Measurements from ENCODE around the gene TOR4A.
A peak's percentile ranks its signal among the peaks of the same experiment; 100 is the strongest.

Gene TOR4A

DNA sequence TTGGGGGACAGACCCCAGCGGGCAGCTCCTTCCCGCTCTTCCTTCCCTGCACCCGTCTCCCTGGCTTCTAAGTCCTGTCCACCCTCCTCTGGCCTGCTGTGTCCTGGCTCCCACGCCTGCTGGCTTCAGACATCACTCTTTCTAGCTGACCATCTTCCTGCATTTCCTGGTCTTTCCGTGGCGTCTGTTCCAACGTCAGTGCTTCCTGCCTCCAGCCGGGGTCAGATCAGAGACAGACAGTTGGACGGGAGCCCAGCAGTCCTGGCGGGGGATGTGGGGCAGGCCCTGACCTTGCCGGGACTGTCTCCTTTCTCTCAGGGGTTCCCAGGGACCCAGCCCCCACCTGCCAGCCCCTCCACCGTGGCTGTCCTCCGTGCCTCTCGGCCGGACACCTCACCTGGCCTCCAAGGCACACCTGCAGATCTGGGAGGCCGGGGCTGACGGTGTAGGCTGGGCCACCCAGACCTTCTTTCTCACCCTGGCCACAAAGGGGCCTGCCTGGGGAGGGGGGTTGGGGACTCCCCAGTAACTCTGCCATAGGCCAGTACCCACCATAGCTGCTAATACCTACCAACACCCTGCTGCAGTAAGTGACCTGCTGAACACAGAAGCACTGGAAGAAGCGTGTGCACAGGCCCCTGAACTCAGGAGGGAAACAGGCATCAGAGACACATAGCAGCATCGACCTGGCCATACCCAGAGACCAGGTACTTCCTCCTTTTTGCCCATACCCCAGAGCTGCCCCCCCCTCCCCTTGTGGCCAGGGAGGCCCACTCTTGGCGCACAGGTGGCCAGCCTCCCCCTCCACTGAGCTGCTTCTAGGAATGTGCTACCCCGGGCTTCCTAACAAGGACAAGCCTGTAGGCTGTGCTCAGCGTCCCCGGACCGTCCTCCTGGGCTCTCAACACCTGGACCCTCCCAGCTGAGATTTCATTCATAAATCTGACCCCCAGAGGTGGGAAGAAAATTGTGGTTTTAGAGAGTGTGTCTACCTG, 19.4 kb downstream of the TOR4A start:
- peak; percentile 36 for DNase-seq

DNA sequence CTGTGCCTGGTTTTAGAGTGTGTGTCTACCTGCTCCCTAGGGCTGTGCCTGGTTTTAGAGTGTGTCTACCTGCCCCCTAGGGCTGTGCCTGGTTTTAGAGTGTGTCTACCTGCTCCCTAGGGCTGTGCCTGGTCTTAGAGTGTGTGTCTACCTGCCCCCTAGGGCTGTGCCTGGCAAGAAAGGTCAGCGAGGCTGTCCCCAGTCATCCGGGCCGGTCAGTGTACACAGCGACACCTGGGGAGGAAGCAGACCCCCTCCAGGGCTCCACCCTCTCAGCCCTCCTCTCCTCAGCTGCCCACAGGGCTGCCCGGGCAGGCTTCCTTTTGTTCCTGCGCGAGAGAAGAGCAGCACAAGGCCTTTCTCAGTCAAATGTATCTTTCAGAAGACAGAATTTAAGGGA, 20.4 kb downstream of the TOR4A start:
- DNase-seq: no peak

DNA sequence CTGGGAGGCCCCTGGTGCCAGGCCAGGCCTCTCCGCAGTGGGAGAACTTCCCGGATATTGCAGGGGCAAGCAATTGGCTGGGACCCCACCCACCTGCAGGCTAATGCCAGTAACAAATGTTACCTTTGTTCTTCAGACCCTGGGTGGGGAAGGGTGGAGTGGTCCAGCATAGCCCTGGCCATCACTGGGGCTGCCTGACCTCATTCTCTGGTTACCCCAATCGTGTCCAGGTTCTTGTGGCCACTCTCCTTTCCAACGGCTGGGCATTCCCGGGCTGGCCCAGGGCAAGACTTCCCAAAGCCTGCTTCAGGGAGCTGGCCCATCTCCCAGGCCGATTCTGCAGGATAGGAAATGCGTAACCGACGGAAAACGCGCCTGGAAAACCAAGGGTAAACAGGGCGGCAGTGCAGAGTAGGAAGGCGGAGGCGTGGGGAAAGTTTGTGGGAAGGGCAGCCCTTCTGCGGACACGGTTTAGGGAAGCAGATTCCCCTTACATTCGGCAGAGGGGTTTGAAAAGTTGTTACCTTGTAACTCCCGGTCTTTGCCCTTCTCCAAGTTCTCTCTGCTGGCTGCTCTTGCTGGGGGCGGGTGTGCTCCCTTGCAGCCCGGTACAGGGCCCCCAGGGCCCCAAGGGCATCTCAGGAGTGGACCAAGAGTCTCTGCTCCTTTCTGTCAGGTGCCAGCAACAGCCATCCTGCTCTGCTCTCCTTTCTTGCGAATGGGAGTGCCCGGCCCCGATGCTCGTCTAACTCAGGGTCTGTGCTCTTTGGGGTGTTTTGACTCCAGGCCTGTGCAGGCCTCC, 21.1 kb downstream of the TOR4A start:
- DNase-seq: no peak

DNA sequence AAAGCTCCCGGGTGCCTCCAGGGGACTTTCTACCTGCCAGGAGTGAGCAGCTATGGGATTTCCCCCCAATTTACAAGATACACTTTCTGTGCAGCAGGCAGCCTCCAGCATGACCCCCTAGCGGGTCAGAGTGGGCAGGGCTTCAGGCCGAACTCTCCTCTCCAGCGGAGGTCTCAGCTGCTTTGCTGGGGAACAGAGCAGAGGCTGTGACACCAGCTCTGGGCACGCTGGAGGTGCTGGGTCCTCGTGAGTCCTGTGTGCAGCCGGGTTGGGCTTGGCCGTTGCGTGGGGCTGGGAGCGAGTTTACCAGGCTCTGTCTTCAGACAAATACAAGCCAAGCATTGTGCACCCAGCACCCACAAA, 21.7 kb downstream of the TOR4A start:
- DNase-seq: no peak

DNA sequence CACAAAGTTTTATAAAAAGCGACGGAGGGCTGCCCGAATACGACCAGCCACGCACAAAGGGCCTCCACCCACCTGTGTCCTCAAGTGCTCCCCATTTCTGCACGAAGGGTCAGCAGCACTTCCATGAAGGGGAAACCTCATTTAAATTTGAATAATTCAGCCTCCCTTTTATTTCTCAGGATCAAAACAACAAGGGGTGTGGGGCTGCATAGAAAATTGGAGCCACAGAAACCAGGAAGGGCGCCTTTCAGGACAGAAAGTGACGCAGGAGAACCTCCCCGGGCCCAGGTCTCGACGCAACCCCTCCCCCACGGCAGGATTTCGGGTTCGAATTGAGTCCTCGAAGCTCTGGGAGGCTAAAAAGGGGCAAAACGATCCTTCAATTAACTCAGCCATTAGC, 22.4 kb downstream of the TOR4A start:
- DNase-seq: no peak

DNA sequence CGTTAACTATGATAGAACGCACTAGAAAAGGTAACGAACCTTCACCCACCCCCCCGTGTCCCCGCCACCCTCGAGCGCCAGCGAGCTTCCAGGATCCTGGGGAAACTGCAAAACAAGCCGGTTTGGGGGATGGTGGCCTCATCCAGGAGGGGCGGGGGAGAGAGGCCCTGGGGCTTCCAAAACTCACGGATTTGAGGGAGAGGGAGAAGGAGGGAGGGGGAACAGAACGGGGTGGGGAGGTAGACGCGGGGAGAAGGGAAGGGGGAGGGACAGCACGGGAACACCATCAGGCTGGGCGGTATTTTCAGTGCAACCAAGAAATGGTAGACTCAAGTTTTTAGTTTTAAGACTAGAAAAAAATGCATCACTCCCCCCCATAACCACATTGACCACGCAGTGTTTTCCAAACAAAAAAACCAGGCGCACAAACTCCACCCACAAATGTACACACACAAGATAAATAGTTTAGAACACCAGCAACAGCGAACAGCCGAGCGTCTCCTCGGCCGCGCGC, 23.1 kb downstream of the TOR4A start:
- no peak for DNase-seq

DNA sequence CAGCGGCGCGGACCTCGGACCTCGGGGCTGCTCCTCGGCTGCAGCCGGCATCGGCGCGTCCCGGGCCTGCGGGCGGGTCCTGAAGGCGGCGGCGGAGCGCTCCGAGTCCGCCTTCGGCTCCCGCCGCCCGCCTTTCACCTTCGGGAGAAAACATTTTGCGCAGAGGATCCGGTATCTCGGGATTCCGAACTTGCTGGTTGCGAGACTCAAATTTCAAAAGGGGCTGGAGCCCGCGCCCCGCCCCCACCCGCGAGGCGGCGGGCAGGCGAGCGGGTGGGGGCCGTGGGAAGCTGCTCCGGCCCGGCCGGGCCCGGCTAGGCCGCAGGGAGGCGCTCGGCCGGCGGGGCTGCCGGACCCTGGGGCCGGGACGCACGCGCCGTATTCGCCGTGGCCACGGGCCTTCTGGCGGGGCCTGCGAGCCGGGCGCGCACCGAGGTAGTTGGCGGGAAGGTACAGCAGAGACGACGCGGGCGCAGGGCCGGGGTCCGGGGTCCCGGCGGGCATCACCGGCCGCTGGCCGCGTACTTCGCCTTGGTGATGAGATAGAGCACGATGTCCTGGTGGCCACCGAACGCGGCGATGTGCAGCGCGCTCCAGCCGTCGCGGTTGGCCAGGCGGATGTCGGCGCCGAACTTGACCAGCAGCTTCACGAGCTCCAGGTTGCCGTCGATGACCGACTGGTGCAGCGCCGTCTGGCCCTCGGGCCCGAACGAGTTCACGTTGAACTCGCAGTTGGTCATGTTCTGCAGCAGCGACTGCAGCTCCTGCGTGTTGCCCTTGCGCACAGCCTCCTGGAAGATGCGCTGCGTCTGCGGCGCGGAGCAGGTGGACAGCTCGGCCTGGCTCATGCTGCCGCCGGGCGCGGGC, 23.8 kb downstream of the TOR4A start:
- DNase-seq: peak; percentile 42

DNA sequence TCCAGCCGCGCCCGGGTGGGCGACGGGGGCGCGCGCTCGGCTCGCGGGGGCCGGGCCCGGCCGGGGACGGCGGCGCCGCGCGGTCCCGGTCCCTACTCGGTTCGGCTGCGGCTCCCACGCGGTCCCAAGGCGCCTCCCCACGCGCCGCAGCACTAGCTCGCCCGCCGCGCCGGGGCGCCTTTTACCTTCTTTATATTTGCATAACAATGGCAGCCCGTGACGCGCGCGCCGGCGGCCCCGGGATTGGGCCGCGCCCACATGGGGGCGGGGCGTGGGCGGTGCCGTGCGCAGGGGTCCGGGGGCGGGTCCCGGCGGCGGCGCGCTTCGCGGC, 24.6 kb downstream of the TOR4A start, which contains the start of gene NRARP:
Gene NRARP (minus strand): TSS at position 154 of the 331 bp plus-strand sequence. CDS start 343 bp downstream, outside the sequence.
- DNase-seq: peak; percentile 71

DNA sequence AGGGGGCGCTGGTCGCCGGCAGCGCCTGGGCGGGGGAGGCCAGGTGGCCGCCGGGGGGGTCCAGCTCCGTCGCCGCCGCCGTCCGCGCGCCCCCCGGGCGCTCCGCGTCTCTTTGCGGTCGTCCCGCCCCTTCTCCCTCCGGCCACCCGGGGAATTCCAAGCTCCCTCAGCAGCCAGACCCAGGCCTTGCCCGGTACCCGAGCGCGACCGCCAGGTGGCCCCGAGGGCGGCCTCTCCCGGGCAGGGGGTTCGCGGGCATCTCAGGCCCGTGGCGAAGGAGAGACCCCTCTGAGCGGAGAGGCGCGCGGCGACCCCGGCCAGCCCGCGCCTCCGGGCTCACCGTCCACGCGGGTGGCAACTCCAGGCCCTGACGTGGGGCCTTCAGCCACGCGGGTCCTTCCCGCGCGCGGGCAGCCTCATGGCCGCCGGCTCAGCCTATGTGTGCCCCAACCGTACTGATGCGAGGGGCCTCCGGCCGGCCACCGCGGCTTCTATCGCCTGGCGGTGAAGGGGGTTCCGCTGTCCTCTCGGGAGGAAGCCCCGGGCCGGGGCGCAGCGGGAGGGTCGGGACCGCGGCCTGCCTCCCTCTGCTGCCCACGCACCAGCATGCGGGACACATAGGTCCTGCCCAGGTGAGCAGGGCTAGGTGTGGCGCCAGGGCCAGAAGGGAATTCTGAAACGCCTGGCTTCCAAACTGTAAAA, 25.1 kb downstream of the TOR4A start:
- peak; percentile 13 for DNase-seq

DNA sequence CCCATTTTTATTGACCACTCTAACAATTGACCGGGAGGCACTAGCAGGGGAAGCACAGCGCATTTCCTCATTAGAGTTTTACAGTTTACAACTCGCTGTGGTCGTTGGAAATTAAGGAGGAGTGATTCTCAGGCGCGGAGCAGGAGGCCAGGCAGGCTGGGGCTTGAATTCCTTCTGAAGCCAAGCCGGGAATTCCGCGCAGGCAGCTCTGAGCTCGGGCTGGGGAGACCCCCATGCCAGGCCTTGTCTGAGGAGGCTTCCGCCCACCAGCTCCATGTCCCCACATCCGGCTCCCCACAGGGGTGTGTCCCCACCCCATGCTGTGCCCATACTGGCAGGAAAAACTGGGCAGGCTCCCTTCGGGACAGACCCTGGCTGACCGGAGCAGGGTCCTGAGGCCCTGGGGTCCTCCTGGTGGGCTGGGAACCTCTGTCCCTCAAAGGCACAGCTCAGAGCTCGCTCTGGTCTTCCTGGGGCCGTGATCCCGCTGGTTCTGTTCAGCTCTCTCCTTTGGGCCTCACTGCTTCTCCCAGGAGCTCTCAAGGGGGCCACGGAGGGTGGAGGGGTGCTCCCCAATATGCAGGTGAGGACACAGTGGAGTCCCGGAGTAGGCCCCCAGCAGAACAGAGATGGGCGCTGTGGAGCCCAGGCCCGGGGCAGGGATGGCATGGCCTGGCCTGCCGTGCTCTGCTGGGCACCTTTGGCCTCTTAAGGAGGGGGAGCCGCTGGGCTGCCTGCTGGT, 25.8 kb downstream of the TOR4A start:
- DNase-seq: no peak

DNA sequence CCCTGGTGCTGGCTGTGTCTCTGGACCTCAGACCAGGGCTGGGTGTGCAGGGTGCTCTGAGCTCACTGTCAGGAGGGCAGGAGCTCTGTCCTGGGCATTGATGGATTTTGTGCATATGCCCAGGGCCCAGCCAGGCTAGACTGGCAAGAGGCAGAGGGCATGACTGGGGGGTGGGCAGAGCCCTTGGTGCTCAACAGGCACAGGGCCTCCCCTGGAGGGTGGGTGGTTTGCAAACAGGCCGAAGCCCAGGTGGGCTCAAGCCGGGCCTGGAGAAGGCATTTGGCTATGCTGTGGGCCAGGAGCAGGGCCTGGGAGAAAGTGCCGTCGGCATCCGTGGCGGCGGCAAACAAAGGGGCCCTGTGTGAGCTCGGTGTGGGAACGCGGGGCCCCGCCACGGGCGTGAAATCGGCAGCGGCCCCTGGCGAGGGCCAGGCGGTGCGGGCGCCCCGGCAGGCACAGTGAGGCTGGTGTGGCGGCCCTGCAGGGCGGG, 26.4 kb downstream of the TOR4A start:
- DNase-seq: no peak

DNA sequence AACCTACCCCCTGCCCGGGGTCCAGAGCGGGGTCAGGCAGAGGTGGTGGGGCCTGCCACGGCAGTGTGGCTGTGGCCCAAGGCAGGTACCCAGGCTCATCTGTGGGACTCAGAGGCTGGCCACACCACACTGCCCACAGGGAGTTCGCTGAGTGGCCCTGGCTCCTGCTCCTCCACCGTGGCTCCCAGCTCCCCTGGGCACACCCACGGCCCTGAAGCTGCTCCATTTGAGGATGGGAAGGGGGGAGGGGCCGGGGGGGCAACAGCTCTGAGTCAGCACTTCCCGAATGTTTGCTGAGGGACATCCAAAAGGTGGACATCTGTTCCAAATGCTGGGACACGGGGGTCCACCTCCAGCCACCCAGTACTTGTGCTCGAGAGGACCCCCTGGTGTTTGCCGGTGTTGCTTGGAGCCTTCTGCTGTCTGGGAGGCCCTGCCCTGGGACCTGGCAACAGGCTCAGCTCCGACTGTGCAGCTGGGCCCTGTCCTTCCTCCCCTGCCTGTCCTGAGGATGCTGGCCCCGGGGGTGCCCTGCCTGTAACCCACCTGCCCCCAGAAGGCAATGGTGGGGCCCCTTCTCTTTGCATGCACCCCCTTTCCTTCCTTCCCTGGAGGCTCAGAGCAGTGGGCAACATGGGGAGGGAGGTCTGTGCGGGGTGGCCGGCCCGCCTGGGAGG, 27.0 kb downstream of the TOR4A start:
- DNase-seq: no peak

DNA sequence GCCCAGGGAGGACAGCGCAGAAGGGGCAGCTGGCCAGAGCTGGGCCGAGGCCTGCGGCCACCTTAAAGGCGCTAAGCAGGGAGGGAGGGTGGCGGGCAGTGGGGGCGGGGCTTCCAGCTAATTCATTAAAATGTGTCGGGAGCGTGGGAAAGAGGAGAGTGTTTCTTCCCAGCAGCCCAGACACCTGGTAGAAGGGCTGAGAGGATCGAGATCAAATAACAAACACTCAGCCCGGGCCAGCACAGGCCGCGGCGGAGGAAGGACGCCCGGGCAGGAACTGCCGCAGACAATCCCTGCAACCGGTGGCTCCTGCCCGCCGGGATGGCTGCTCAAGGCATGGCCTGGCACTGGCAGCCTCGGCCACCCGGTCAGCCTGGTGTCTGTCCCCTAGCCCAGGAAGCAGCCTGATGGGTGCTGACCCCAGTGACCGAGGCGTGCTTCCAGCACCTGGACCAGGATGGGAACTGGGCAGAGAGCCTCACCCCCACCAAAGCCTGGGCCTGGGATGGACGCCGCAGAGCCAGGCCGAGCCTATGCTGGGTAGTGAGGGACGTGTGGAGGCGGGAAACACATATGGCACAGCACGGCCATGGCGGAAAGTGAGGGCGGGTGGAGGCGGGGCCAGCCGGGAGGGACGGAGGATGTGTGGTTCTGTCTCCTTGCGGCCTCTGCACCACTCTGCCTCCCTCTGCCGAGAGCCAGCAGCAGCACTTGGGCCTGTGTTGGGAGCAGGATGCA, 27.7 kb downstream of the TOR4A start:
- peak; percentile 77 for DNase-seq

DNA sequence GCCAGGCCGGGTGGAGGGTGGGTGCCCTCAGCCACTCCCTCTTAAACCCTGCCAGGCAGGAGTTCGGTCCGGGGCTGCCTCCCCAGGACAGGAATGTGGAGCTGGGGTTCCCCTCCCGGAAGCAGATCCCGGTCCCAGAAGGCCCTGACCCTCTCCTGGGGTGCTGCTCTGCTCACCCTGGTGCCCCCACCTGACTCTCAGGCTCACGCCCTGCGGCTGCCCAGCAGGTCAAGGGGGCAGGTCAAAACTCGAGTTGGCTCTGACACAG, 28.2 kb downstream of the TOR4A start:
- DNase-seq: no peak

DNA sequence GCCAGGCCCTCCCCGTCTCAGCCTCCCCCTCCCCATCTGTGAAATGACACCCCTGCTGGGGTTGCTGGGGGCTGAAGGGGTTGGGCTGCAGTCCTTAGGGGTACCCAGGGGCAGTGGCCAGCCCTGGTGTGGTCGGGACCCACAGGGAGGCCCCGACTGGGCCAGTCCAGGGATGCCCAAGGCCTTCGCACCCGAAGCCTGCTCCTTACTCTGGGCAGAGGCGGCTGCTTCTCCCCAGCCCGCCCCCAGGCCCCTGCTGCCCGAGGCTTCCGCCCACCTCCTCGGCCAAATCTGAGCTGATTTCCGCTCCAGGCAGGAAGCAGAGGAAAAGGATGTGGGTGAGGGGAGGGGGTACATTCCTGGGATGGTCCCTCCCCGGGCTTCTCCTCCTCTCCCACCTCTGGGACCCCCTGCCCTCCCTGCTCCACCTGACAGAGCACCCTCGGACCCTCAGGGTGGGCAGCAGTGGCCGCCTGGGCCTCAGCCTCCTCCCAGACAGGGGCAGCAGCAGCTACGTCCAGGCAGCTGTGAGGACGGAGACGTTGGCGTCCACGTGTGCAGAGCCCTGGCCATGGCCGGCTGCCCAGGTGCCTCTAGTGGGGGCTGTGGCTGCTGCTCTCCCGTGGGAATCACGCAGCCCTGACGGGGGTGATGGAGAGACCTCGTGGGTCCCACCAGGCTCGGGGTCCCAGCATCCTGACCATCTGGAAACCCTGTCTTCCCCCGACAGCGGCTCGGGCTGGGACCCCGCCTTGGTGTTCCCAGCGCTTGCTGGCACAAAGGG, 28.7 kb downstream of the TOR4A start:
- DNase-seq: no peak

DNA sequence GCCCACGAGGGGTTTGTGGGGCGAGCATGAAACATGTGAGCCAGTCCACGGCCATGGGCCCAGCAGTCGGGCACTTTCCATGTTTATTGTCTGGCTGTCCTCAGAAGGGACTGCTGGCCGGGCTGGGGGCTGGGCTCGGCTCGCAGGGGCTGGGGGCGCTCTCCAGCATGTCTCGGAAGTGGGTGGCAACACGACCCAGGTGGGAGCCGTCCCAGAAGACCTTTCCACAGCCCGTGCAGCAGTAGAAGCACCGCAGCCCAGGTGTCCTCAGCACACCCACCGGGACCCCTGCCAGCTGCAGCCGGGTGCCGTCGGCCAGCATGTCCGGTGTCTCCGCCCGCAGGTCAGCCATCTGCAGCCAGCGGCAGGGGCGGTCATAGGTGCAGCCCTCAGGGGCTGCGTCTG, 29.3 kb downstream of the TOR4A start:
- no peak for DNase-seq

DNA sequence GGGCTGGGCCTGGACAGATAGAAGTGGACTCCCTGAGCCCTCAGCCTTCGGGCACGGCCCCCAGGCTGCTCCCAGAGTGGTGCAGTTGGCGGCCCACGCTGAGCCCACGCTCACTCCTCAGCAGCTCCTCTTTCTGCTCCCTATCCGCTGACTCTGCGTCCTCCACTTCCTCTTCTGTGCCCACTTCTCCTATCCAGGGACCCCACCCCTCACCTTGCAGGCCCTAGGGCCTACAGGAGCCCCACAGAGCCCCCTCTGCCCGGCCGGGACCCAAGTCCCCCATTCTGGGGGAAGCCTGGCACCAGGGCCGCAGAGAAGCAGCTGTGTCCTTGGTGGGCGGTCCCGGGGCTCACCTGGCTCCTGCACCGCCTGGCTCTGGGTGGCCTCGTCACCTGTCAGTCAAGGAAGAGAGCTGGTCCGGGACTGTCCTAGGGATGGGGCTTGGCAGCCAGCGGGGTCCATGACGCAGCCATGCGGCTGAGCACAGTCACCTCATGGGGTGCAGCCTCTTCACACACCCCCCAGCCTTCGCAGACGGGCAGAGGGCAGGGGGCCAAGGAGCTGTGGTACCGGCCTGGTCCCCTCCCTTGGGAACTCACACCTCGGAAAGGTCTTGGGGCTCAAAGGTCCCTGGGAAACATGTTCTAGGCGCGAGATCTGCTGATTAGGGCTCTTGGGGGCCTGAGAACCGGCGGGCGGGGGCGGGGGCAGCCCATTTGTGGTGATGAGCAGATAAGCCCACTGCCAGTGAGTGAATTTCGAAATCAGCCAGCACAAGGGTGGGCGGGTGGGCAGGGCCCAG, 29.9 kb downstream of the TOR4A start:
- no peak for DNase-seq

DNA sequence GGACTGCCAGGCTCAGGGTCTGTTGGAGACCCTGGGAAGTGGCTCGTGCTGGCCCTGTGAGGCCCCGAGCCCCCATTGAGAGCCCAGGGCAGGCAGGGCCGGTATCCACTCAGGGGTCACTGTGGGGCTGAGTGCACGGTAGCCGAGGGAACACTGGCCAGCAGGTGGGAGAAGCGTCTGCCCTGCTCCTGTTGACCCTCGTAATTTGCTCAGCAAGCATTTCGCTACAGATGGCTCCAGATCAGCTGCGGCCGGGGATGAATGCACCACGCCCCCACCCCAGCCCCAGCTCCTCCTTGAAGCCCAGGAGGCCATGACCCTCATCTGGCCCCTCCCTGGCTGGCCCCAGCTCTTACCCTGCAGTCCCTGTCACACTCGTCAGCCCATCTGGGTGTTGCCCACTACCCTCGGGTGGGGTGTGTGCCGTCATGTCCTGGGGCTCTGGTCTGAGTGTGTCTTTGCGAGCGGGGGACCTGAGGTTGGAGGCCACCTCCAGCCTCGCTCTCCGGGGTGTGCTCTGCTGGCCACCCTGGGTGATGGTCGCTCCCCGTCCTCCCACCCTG, 30.6 kb downstream of the TOR4A start:
- DNase-seq: no peak
